Activated naive CD4-positive, alpha-beta T cell treated with anti-CD3 and anti-CD28 coated beads, Interleukin-2, amount 50 U/mL, for 24 hours (primary cell): ENCODE results near the gene POLR2J3.
"Not testable (repeated sequence)": the region's sequence is repeated elsewhere in the genome, so short reads cannot be mapped to it uniquely, and the experiment has no call there.

ENCODE experiments used
- H3K27ac Mint-ChIP-seq: one replicate; pipeline ENCODE4 v1.8.0; 2021; ENCODE audit warnings: mild to moderate bottlenecking, mixed read lengths
- H3K27me3 Mint-ChIP-seq: one replicate; pipeline ENCODE4 v1.8.0; 2021; ENCODE audit warnings: mixed read lengths
- H3K36me3 Mint-ChIP-seq: one replicate; pipeline ENCODE4 v1.8.0; 2021; ENCODE audit warnings: mixed read lengths
- H3K4me1 Mint-ChIP-seq: one replicate; pipeline ENCODE4 v1.8.0; 2021; ENCODE audit warnings: mixed read lengths
- H3K4me3 Mint-ChIP-seq: one replicate; pipeline ENCODE4 v1.8.0; 2021; ENCODE audit warnings: mild to moderate bottlenecking, mixed read lengths
- H3K9me3 Mint-ChIP-seq: one replicate; pipeline ENCODE4 v1.8.0; 2021; ENCODE audit warnings: mixed read lengths

Gene POLR2J3

GRCh38 chr7:102572261-102573239 is at the start of gene POLR2J3:
TSS of gene POLR2J3 (minus strand) at chr7:102572583. CDS start at chr7:102572521, 62 bp downstream.
- Mint-ChIP-seq H3K4me3 (peak within 1 kb of the TSS; percentile 86), H3K27ac (peak within 1 kb of the TSS; percentile 74)
- H3K27me3 Mint-ChIP-seq, H3K4me1 Mint-ChIP-seq, H3K9me3 Mint-ChIP-seq, H3K36me3 Mint-ChIP-seq: not testable (repeated sequence)

DNA sequence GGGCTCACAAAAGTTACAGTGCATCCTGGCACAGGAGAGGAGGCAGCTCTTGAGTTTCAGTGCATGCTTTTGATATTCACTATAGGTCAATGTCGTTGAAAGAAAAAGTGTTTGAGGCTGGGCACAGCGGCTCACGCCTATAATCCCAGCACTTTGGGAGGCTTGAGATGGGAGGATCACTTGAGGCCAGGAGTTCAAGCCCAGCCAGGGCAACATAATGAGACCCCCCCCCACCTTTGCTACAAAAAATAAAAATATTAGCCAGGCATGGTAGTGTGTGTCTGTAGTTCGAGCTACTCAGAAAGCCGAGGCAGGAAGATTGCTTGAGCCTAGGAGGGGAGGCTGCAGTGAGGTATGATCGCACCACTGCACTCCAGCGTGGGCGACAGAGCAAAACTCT is 45.7 kb upstream of the POLR2J3 start:
- H3K9me3 Mint-ChIP-seq, H3K4me3 Mint-ChIP-seq, H3K4me1 Mint-ChIP-seq, H3K36me3 Mint-ChIP-seq, H3K27me3 Mint-ChIP-seq, H3K27ac Mint-ChIP-seq: not testable (repeated sequence)

GRCh38 chr7:102616507-102617125 is 44.2 kb upstream of the POLR2J3 start, which contains the start of gene RASA4:
TSS of gene RASA4 (minus strand) at chr7:102616756. CDS start at chr7:102616689, 67 bp downstream.
- not testable (repeated sequence) for H3K36me3 Mint-ChIP-seq, H3K27me3 Mint-ChIP-seq, H3K9me3 Mint-ChIP-seq, H3K4me3 Mint-ChIP-seq, H3K27ac Mint-ChIP-seq, H3K4me1 Mint-ChIP-seq

GRCh38 chr7:102615930-102616329 is 43.5 kb upstream of the POLR2J3 start:
- H3K4me3 Mint-ChIP-seq, H3K27me3 Mint-ChIP-seq, H3K36me3 Mint-ChIP-seq, H3K9me3 Mint-ChIP-seq, H3K27ac Mint-ChIP-seq, H3K4me1 Mint-ChIP-seq: not testable (repeated sequence)

DNA sequence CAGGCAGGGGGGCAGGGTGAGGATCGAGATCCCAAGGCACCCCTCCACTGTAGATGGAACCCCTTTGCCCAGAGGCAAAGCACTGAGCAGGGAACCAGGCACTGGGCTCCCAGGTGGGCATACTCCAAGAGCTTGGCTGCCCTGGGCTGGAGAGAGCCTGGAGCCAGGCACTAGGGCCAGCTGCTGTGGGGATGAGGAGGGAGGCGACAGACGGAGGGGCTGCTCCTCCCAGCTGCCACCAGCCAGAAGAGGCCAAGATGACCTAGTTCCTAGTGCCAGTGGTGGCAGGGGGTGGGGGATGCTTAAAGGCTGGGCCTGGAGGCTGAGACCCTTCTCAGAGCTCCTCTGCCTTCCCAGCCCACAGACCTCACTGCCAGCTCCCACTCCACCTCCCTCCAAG is 42.5 kb upstream of the POLR2J3 start:
- not testable (repeated sequence) for H3K36me3 Mint-ChIP-seq, H3K27ac Mint-ChIP-seq, H3K4me3 Mint-ChIP-seq, H3K9me3 Mint-ChIP-seq, H3K4me1 Mint-ChIP-seq, H3K27me3 Mint-ChIP-seq

- H3K4me1 Mint-ChIP-seq, H3K27ac Mint-ChIP-seq, H3K36me3 Mint-ChIP-seq, H3K4me3 Mint-ChIP-seq, H3K9me3 Mint-ChIP-seq, H3K27me3 Mint-ChIP-seq: not testable (repeated sequence)
These were observed 41.9 kb upstream of the POLR2J3 start for GRCh38 chr7:102614346-102614697.

- H3K9me3 Mint-ChIP-seq, H3K36me3 Mint-ChIP-seq, H3K27me3 Mint-ChIP-seq, H3K4me3 Mint-ChIP-seq, H3K27ac Mint-ChIP-seq, H3K4me1 Mint-ChIP-seq: not testable (repeated sequence)
These were observed 41.4 kb upstream of the POLR2J3 start for GRCh38 chr7:102613575-102614345.

GRCh38 chr7:102611675-102612325 is 39.4 kb upstream of the POLR2J3 start:
- H3K27me3 Mint-ChIP-seq, H3K4me3 Mint-ChIP-seq, H3K36me3 Mint-ChIP-seq, H3K27ac Mint-ChIP-seq, H3K4me1 Mint-ChIP-seq, H3K9me3 Mint-ChIP-seq: not testable (repeated sequence)

DNA sequence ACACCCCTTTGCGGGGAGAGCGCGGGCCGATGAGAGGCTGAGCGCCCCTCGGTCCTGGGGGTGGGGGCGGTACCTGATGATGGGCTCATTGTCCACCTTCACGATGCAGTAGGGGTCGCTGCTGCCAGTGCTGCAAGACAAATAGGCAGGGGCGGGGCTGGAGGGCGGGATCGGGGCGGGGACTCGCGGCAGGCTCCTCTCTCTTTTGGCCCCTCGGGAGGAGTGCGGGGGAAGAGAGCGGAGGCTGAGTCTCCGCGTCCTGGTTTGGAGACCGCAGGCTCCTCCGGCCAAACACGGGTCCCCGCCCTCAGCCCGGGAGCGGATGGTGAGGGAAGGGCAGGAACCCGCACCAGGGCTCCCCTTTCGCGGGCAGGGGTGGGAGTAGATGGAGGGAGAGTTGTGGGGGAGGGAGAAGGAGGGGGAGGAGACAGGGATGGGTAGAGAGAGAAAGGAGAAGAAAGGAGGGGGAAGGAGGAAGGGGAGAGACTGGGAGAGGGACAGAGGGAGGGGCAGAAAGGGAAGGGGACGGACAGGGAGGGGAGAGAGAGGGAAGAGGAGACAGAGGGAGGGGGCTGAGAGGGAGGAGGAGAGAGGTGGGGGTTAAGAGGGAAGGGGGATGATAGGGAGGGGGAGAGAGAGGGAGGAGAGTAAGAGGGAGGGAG is 38.8 kb upstream of the POLR2J3 start:
- H3K4me1 Mint-ChIP-seq, H3K4me3 Mint-ChIP-seq, H3K27ac Mint-ChIP-seq, H3K36me3 Mint-ChIP-seq, H3K27me3 Mint-ChIP-seq, H3K9me3 Mint-ChIP-seq: not testable (repeated sequence)

- H3K4me3 Mint-ChIP-seq, H3K27me3 Mint-ChIP-seq, H3K4me1 Mint-ChIP-seq, H3K9me3 Mint-ChIP-seq, H3K27ac Mint-ChIP-seq, H3K36me3 Mint-ChIP-seq: not testable (repeated sequence)
These were observed 38.1 kb upstream of the POLR2J3 start for GRCh38 chr7:102610441-102610840.

- not testable (repeated sequence) for H3K4me1 Mint-ChIP-seq
These were observed 37.4 kb upstream of the POLR2J3 start for GRCh38 chr7:102609734-102610133.

DNA sequence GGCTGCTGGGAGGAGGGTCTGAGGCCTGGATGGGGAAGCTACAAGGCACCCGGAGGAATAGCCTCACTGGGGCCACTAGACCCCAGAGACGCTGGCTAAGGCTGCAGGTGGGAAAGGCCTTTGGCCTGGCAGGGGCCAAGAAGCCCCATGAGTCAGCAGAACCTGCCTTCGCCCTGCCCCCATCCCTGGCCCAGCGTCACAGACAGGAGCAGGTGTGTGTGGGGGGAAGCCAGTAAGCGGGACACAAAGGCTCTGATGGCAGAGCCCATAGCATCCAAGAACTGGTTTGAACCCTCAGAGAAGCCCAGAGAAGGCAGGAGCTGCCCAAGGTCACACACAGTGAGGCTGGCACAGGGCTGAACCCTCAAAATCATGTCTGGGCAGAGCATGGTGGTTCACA is 34.5 kb upstream of the POLR2J3 start:
- H3K27me3 Mint-ChIP-seq, H3K9me3 Mint-ChIP-seq, H3K4me3 Mint-ChIP-seq, H3K36me3 Mint-ChIP-seq, H3K4me1 Mint-ChIP-seq, H3K27ac Mint-ChIP-seq: not testable (repeated sequence)

More at GRCh38 chr7:102609734-102610133, 37.4 kb upstream of the POLR2J3 start:
- H3K4me3 Mint-ChIP-seq, H3K27ac Mint-ChIP-seq, H3K36me3 Mint-ChIP-seq, H3K9me3 Mint-ChIP-seq, H3K27me3 Mint-ChIP-seq: not testable (repeated sequence)

GRCh38 chr7:102604431-102605145 is 32.2 kb upstream of the POLR2J3 start:
- not testable (repeated sequence) for H3K36me3 Mint-ChIP-seq, H3K4me3 Mint-ChIP-seq, H3K9me3 Mint-ChIP-seq, H3K27me3 Mint-ChIP-seq, H3K27ac Mint-ChIP-seq, H3K4me1 Mint-ChIP-seq

- H3K4me3 Mint-ChIP-seq, H3K27me3 Mint-ChIP-seq, H3K27ac Mint-ChIP-seq, H3K9me3 Mint-ChIP-seq, H3K4me1 Mint-ChIP-seq, H3K36me3 Mint-ChIP-seq: not testable (repeated sequence)
These were observed 29.9 kb upstream of the POLR2J3 start for GRCh38 chr7:102602317-102602716.

DNA sequence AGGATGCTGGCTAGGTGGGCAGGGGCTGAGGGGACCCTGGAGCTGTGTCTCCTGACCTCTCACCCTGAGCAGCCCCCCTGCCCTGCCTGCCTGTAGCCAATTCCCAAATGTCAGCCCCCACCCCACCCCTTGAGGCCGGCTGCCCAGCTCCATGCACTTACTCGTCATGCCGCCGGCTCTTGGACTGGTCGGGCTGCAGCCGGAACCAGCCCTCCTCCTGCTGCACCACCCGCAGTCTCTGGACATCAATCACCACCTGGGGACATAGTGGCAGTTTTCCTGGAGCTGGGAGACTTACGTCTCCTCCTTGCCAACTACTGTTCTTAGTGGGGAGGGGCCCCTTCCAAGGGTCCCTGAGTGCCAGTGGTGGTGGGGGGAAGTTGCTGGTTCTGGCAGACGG is 27.3 kb upstream of the POLR2J3 start:
- H3K27ac Mint-ChIP-seq, H3K27me3 Mint-ChIP-seq, H3K36me3 Mint-ChIP-seq, H3K4me1 Mint-ChIP-seq, H3K4me3 Mint-ChIP-seq, H3K9me3 Mint-ChIP-seq: not testable (repeated sequence)
